ENCODE measurements around the gene ADGRA3. TPM values are rescaled to one million over a fixed set of nuclear protein-coding genes. Genes with fewer than 3 reads are reported as not detected.

Gene ADGRA3
- total and polyA plus RNA-seq, 2 donors (not counting 3 experiments of a cell fraction or from before 2014, with no cell fraction given), result 17.2 to 36.2 TPM

DNA sequence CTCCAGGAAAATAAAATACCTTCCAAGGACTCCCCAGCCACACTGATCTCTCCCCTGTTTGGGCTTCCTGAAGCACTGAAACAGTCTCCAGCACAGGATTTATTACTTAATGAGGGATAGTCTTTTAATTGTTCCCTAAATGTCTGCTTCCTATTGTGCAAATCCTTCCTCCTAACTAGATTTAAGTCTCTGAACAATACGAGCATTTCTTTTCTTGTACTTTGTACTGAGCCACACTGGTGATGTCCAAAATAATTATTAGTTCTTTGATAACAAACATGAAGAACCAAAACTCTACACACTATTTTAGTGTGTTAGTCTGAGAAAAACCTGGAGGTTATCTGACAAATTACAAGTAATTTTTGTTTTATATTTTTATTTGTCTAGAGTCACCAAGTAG is 5.1 kb downstream of the ADGRA3 start:
- Histone ChIP-seq H3K27ac (ENCODE audit: insufficient read depth, low read depth, low read length) (no peak overlapping the region), H4K20me1 (replicated peaks; ENCODE audit: control insufficient read depth, extremely low read depth, insufficient read depth, low read length) (no peaks in the 10 kb centered on the region), H3K4me3 (replicated peaks in 1 of 3; ENCODE audit: insufficient read depth in 1 of 3, low read depth in 1 of 3, low read length in 3 of 3) (no peak overlapping the region), H3K9me3 (replicated peaks; ENCODE audit: control insufficient read depth, insufficient read depth, low read length) (no peaks in the 10 kb centered on the region), H3K4me2 (ENCODE audit: insufficient read depth, low read length) (no peak overlapping the region), H3K27me3 (ENCODE audit: control insufficient read depth in 2 of 2, insufficient read depth in 2 of 2, low read length in 2 of 2) (no peaks in the 10 kb centered on the region), H3K79me2 (ENCODE audit: control insufficient read depth, insufficient read depth, low read length) (peaks cover 73% of the 10 kb centered on the region), H3K9ac (replicated peaks; ENCODE audit: extremely low read depth, insufficient read depth, low read length) (no peak overlapping the region), H3K9me1 (replicated peaks; ENCODE audit: control insufficient read depth, extremely low read depth, insufficient read depth, low read length) (no peaks in the 10 kb centered on the region), H3K4me1 (ENCODE audit: control insufficient read depth, extremely low read depth, insufficient read depth, low read length) (peaks cover 13% of the 10 kb centered on the region), H2AFZ (ENCODE audit: low read depth, low read length) (no peak overlapping the region), H3K36me3 (ENCODE audit: control insufficient read depth in 2 of 2, extremely low read depth in 1 of 2, insufficient read depth in 2 of 2, low read length in 2 of 2) (no peaks in the 10 kb centered on the region)
- ChIA-PET POLR2A (no interaction called here), CTCF (no interaction called here)
- DNase-seq (ENCODE audit: low read depth, low spot score) (no peak), FAIRE-seq (no peak)
- BruUV-seq (replicated peaks), result no TSS peak
- intact Hi-C loops (cut with micrococcal nuclease) (no loop called here), dilution Hi-C loops (cut with MboI; ENCODE audit: extremely low pct_ligation_motif_present, low sequenced_read_pairs) (no loop called here)
- TF ChIP-seq MYC (IDR thresholded peaks at IDR 0.05; ENCODE audit: low read depth, low read length), result no peak

DNA sequence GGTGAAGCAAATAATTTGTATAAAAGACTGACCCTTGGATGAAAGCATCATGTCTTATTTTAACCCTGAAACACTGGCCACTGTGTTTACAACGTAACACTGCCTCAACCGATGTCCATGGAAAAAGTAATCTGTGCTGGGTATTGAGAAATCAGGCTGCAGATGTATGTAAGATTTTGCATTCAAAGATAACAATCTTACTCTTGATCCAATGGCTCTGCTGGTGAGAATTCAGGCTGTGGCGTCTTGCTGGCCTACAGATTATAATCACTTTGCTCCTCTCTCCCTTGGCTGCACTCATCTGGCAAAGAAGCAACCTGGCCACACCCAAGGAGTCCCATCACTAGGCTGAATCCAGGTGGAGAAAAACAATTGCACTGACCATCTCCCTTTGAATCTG is 7.5 kb downstream of the ADGRA3 start:
- ChIA-PET CTCF (no interaction called here), POLR2A (no interaction called here)
- Histone ChIP-seq H3K4me2 (ENCODE audit: insufficient read depth, low read length) (no peak overlapping the region), H3K4me1 (ENCODE audit: control insufficient read depth, extremely low read depth, insufficient read depth, low read length) (no peaks in the 10 kb centered on the region), H4K20me1 (replicated peaks; ENCODE audit: control insufficient read depth, extremely low read depth, insufficient read depth, low read length) (no peaks in the 10 kb centered on the region), H3K36me3 (ENCODE audit: control insufficient read depth in 2 of 2, extremely low read depth in 1 of 2, insufficient read depth in 2 of 2, low read length in 2 of 2) (no peaks in the 10 kb centered on the region), H3K27me3 (ENCODE audit: control insufficient read depth in 2 of 2, insufficient read depth in 2 of 2, low read length in 2 of 2) (no peaks in the 10 kb centered on the region), H3K4me3 (replicated peaks in 1 of 3; ENCODE audit: insufficient read depth in 1 of 3, low read depth in 1 of 3, low read length in 3 of 3) (no peak overlapping the region), H3K9ac (replicated peaks; ENCODE audit: extremely low read depth, insufficient read depth, low read length) (no peak overlapping the region), H3K9me1 (replicated peaks; ENCODE audit: control insufficient read depth, extremely low read depth, insufficient read depth, low read length) (no peaks in the 10 kb centered on the region), H3K27ac (ENCODE audit: insufficient read depth, low read depth, low read length) (no peak overlapping the region), H3K9me3 (replicated peaks; ENCODE audit: control insufficient read depth, insufficient read depth, low read length) (no peaks in the 10 kb centered on the region), H2AFZ (ENCODE audit: low read depth, low read length) (no peak overlapping the region), H3K79me2 (ENCODE audit: control insufficient read depth, insufficient read depth, low read length) (peaks cover 73% of the 10 kb centered on the region)
- intact Hi-C loops (cut with micrococcal nuclease), result no loop called here
- FAIRE-seq (no peak), DNase-seq (ENCODE audit: low read depth, low spot score) (no peak)
- TF ChIP-seq GATA2 (IDR thresholded peaks at IDR 0.05; ENCODE audit: insufficient read depth, insufficient read length, low read depth, low read length) (peak; percentile 17), MYC (IDR thresholded peaks at IDR 0.05; ENCODE audit: low read depth, low read length) (no peak)
- dilution Hi-C loops (cut with MboI; ENCODE audit: extremely low pct_ligation_motif_present, low sequenced_read_pairs), result no loop called here
- BruUV-seq (replicated peaks), result no TSS peak

Measured in endothelial cell of umbilical vein (primary cell).